Mucosa of descending colon (tissue), 3 donors: ENCODE measurements around the gene FILIP1. TPM values are rescaled to one million over a fixed set of nuclear protein-coding genes. Genes with fewer than 3 reads are reported as not detected.
A peak's percentile ranks its signal among the peaks of the same experiment; 100 is the strongest.

ENCODE experiments used
- ATAC-seq: fragments of 200-7000 bp; cut with Tn5 transposase; one replicate; pipeline ENCODE4 v1.9.1; 2020; ENCODE audit warnings: mild to moderate bottlenecking, moderate library complexity
- DNase-seq, 3 donors: peaks; one replicate each; pipeline ENCODE4 v3.0.0-alpha.2; 2020
- H3K36me3 ChIP-seq: fragments of 200-600 bp; one replicate; pipeline ENCODE4 v1.8.0; 2021; ENCODE audit warnings: low read depth, mild to moderate bottlenecking
- H3K4me1 ChIP-seq: fragments of 200-600 bp; one replicate; pipeline ENCODE4 v1.8.0; 2021; ENCODE audit warnings: low read depth, mild to moderate bottlenecking
- H3K4me3 ChIP-seq: fragments of 200-600 bp; one replicate; pipeline ENCODE4 v1.8.0; 2021; ENCODE audit warnings: mild to moderate bottlenecking
- H3K9me3 ChIP-seq: fragments of 200-600 bp; one replicate; pipeline ENCODE4 v1.8.0; 2021; ENCODE audit warnings: mild to moderate bottlenecking
- CTCF ChIP-seq: fragments of 200-600 bp; IDR thresholded peaks from one replicate; pipeline ENCODE4 v1.8.0; 2022; ENCODE audit warnings: antibody characterized with exemption, mild to moderate bottlenecking
- intact Hi-C, 2 donors: fragments of 100-400 bp; cut with DNase I in 1 of 2; cut with micrococcal nuclease in 1 of 2; formaldehyde crosslinking; loops; one replicate each; pipeline versions ENCODE4 v1.11.0 to v1.11.1; 2022; cut with DNase I, micrococcal nuclease
- total RNA-seq, 3 donors: library from RNA; stranded (reverse); fragmentation: NEBNext Ultra II Directional in 2 of 3; extraction: Animal tissue kit (Norgen Biotek cat#: 25700) in 2 of 3; gene quantifications; one replicate each; pipeline versions ENCODE4 v1.2.1 to v1.2.4, GENCODE V29; 2021 to 2023
- donor health status: DM: no; HTN: no; CAD: no; lungs with moderate emphysema.
- donor health status: DM: no; HTN: no; CAD: no.
- donor health status: DM: no; HTN: yes; CAD: no.

Gene FILIP1
- total RNA-seq, 3 donors from 2014 or later: 1.0 to 49.8 (median 3.6) TPM

- peaks cover 17% of the 10 kb centered on the region for H3K4me1 ChIP-seq
- no peak for TF ChIP-seq CTCF
Measured at GRCh38 chr6:75268121-75268987, 225.2 kb downstream of the FILIP1 start.

GRCh38 chr6:75267461-75267860 is 226.1 kb downstream of the FILIP1 start:
- peak; percentile 63 for ATAC-seq
- Histone ChIP-seq H3K4me1 (peaks cover 17% of the 10 kb centered on the region), H3K9me3 (no peaks in the 10 kb centered on the region), H3K4me3 (no peak overlapping the region), H3K36me3 (no peaks in the 10 kb centered on the region)
- no peak for TF ChIP-seq CTCF
- intact Hi-C loops: loop anchor here in 1 of 2 donors (10.0 kb wide), 1 partner anchor 257 kb away; no protein-coding TSS in a partner anchor
- DNase-seq: no peak

More at GRCh38 chr6:75268121-75268987, 225.2 kb downstream of the FILIP1 start:
- Histone ChIP-seq H3K9me3 (no peaks in the 10 kb centered on the region), H3K36me3 (no peaks in the 10 kb centered on the region), H3K4me3 (no peak overlapping the region)
- ATAC-seq (peak; percentile 75), DNase-seq (no peak)
- intact Hi-C loops: loop anchor here in 1 of 2 donors (10.0 kb wide), 1 partner anchor 256 kb away; no protein-coding TSS in a partner anchor

GRCh38 chr6:75266716-75267291 is 226.8 kb downstream of the FILIP1 start:
- no peaks in the 10 kb centered on the region for H3K9me3 ChIP-seq
- intact Hi-C loops: loop anchor here in 1 of 2 donors (10.0 kb wide), 1 partner anchor 258 kb away; no protein-coding TSS in a partner anchor
- no peak overlapping the region for H3K4me3 ChIP-seq
- H3K4me1 ChIP-seq: peaks cover 17% of the 10 kb centered on the region
- ATAC-seq: peak; percentile 69
- peak; percentile 51 for TF ChIP-seq CTCF
- no peaks in the 10 kb centered on the region for H3K36me3 ChIP-seq
- DNase-seq: no peak

GRCh38 chr6:75263401-75263750 is 230.2 kb downstream of the FILIP1 start:
- DNase-seq (no peak), ATAC-seq (no peak)
- TF ChIP-seq CTCF: no peak
- Histone ChIP-seq H3K4me3 (no peak overlapping the region), H3K4me1 (peaks cover 16% of the 10 kb centered on the region), H3K9me3 (no peaks in the 10 kb centered on the region), H3K36me3 (no peaks in the 10 kb centered on the region)
- intact Hi-C loops: loop anchor here in 1 of 2 donors (10.0 kb wide), 1 partner anchor 261 kb away; no protein-coding TSS in a partner anchor

GRCh38 chr6:75262716-75263400 is 230.7 kb downstream of the FILIP1 start:
- ATAC-seq (no peak), DNase-seq (no peak)
- peaks cover 11% of the 10 kb centered on the region for H3K4me1 ChIP-seq
- intact Hi-C loops: loop anchor here in 1 of 2 donors (10.0 kb wide), 1 partner anchor 262 kb away; no protein-coding TSS in a partner anchor
- no peak overlapping the region for H3K4me3 ChIP-seq
- no peak for TF ChIP-seq CTCF
- H3K36me3 ChIP-seq: no peaks in the 10 kb centered on the region
- no peaks in the 10 kb centered on the region for H3K9me3 ChIP-seq
